ENCODE data around the gene TMPRSS9.
A peak's percentile ranks its signal among the peaks of the same experiment; 100 is the strongest.

Gene TMPRSS9

DNA sequence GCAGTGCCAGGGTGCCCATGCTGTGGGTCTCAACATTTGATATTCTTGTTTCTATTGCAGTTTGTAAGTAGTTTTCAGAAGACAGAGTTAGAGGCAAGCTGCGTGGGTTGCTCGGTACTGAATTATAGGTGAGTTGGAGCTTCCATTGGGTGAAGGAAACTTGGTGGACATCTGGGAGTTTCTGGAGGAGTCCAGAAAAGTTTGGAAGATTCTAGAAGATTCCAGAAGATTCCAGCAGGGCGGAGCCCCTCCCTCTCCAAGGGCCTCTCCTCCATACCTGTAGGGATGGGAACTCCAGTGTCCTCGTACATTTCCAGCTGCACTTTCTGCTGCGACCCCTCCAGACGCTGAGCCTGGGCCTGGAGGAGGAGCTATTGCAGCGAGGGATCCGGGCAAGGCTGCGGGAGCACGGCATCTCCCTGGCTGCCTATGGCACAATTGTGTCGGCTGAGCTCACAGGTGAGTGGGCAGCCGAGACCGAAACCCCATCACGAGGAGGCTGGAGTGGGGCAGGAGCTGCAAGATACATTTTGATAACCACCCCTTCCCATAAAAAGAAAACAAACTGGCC lies 38.8 kb downstream of the TMPRSS9 start:
- Histone ChIP-seq H3K9ac (ENCODE audit: low read depth, low read length, poor library complexity) (no peak overlapping the region), H2BK5ac (ENCODE audit: low read length) (no peak overlapping the region), H3K9me3 (replicated peaks in 1 of 2; ENCODE audit: control insufficient read depth in 2 of 2, insufficient read depth in 1 of 2, low read depth in 1 of 2, low read length in 2 of 2) (no peaks in the 10 kb centered on the region), H2BK120ac (ENCODE audit: low read depth, low read length) (no peak overlapping the region), H3K79me1 (ENCODE audit: low read depth, low read length) (no peaks in the 10 kb centered on the region), H4K8ac (ENCODE audit: low read depth, low read length) (no peak overlapping the region), H3K4ac (ENCODE audit: low read length) (no peak overlapping the region), H3K4me1 (ENCODE audit: control insufficient read depth in 2 of 2, insufficient read depth in 1 of 2, low read depth in 1 of 2, low read length in 2 of 2) (peaks cover 0 to 2% of the 10 kb centered on the region in 2 donors), H2BK12ac (ENCODE audit: low read length) (no peak overlapping the region), H3K27ac (replicated peaks; ENCODE audit: low read length) (no peak overlapping the region), H2AK5ac (ENCODE audit: low read depth, low read length) (no peak overlapping the region), H3K36me3 (replicated peaks in 1 of 2; ENCODE audit: control insufficient read depth in 2 of 2, insufficient read depth in 2 of 2, low read length in 2 of 2) (no peaks in the 10 kb centered on the region), H3K18ac (ENCODE audit: low read length) (peak overlapping the region; percentile 64), H2BK15ac (ENCODE audit: low read length) (no peak overlapping the region), H3K23ac (ENCODE audit: low read depth, low read length, poor library complexity) (no peak overlapping the region), H4K91ac (ENCODE audit: low read depth, low read length, poor library complexity) (no peak overlapping the region), H3K14ac (ENCODE audit: low read length) (no peak overlapping the region), H3K4me2 (ENCODE audit: insufficient read depth, low read length, poor library complexity, severe bottlenecking) (no peak overlapping the region), H3K4me3 (ENCODE audit: low read length in 2 of 2) (no peak overlapping the region), H3K27me3 (ENCODE audit: control insufficient read depth in 3 of 3, insufficient read depth in 3 of 3, low read depth in 1 of 3, low read length in 3 of 3) (no peaks in the 10 kb centered on the region), H2AFZ (ENCODE audit: low read length) (no peak overlapping the region)
- DNase-seq (ENCODE audit: low spot score): no peak
- WGBS, 2 donors (ENCODE audit: extremely low coverage in 2 of 2, insufficient read length in 2 of 2, insufficient replicate concordance in 1 of 2): no CpG with 5 or more reads among the region's 14 CpGs

DNA sequence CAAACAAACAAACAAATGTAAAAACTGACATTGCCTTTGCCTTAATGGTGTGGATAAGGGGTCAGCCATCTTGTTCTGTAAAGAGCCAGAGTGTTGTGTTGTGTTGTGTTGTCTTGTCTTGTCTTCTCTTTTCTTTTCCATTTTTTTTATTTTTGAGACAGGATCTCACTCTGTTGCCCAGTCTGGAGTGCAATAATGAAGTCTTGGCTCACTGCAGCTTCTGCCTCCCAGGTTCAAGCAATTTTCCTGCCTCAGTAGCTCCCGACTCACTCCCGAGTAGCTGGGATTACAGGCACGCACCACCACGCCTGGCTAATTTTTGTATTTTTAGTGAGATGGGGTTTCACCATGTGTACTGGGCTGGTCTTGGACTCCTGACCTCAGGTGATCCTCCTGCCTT lies 39.5 kb downstream of the TMPRSS9 start:
- H3K4me2 ChIP-seq (ENCODE audit: insufficient read depth, low read length, poor library complexity, severe bottlenecking): no peak overlapping the region
- WGBS, 2 donors (ENCODE audit: extremely low coverage in 2 of 2, insufficient read length in 2 of 2, insufficient replicate concordance in 1 of 2): no CpG with 5 or more reads among the region's 4 CpGs
- H2BK15ac ChIP-seq (ENCODE audit: low read length): no peak overlapping the region

DNA sequence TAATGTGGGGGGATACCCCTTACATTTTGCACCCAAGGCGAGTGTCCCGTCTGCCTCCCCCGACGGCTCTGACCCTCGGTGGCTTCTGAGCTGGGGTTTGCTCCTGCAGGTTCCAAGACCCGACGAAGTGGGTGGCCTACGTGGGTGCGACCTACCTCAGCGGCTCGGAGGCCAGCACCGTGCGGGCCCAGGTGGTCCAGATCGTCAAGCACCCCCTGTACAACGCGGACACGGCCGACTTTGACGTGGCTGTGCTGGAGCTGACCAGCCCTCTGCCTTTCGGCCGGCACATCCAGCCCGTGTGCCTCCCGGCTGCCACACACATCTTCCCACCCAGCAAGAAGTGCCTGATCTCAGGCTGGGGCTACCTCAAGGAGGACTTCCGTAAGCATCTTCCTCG lies 48.2 kb downstream of the TMPRSS9 start:
- H3K18ac ChIP-seq (ENCODE audit: low read length): peak overlapping the region; percentile 64
- H2BK15ac ChIP-seq (ENCODE audit: low read length): no peak overlapping the region
- peak overlapping the region; percentile 41 for H2BK12ac ChIP-seq (ENCODE audit: low read length)
- H3K4me2 ChIP-seq (ENCODE audit: insufficient read depth, low read length, poor library complexity, severe bottlenecking): no peak overlapping the region
- no peak overlapping the region for H4K8ac ChIP-seq (ENCODE audit: low read depth, low read length)
- no peak overlapping the region for H2BK120ac ChIP-seq (ENCODE audit: low read depth, low read length)
- peak overlapping the region; percentile 82 for H3K14ac ChIP-seq (ENCODE audit: low read length)
- no peaks in the 10 kb centered on the region for H3K4me1 ChIP-seq (ENCODE audit: control insufficient read depth in 2 of 2, insufficient read depth in 1 of 2, low read depth in 1 of 2, low read length in 2 of 2)
- DNase-seq (ENCODE audit: low spot score): no peak
- no peak overlapping the region for H2AFZ ChIP-seq (ENCODE audit: low read length)
- no peak overlapping the region for H3K4ac ChIP-seq (ENCODE audit: low read length)
- no peaks in the 10 kb centered on the region for H3K27me3 ChIP-seq (ENCODE audit: control insufficient read depth in 3 of 3, insufficient read depth in 3 of 3, low read depth in 1 of 3, low read length in 3 of 3)
- H3K36me3 ChIP-seq (replicated peaks in 1 of 2; ENCODE audit: control insufficient read depth in 2 of 2, insufficient read depth in 2 of 2, low read length in 2 of 2): no peaks in the 10 kb centered on the region
- H3K9me3 ChIP-seq (replicated peaks in 1 of 2; ENCODE audit: control insufficient read depth in 2 of 2, insufficient read depth in 1 of 2, low read depth in 1 of 2, low read length in 2 of 2): peaks cover 0 to 2% of the 10 kb centered on the region in 2 donors
- no peak overlapping the region for H3K27ac ChIP-seq (replicated peaks; ENCODE audit: low read length)
- H3K9ac ChIP-seq (ENCODE audit: low read depth, low read length, poor library complexity): no peak overlapping the region
- no peaks in the 10 kb centered on the region for H3K79me1 ChIP-seq (ENCODE audit: low read depth, low read length)
- no peak overlapping the region for H3K23ac ChIP-seq (ENCODE audit: low read depth, low read length, poor library complexity)
- H2BK5ac ChIP-seq (ENCODE audit: low read length): no peak overlapping the region
- no peak overlapping the region for H4K91ac ChIP-seq (ENCODE audit: low read depth, low read length, poor library complexity)
- no CpG with 5 or more reads among the region's 25 CpGs for WGBS, 2 donors (ENCODE audit: extremely low coverage in 2 of 2, insufficient read length in 2 of 2, insufficient replicate concordance in 1 of 2)
- no peak overlapping the region for H3K4me3 ChIP-seq (ENCODE audit: low read length in 2 of 2)
- H2AK5ac ChIP-seq (ENCODE audit: low read depth, low read length): peak overlapping the region; percentile 70

More for the DNA sequence above, 39.5 kb downstream of the TMPRSS9 start:
- Histone ChIP-seq H3K9ac (ENCODE audit: low read depth, low read length, poor library complexity) (no peak overlapping the region), H3K18ac (ENCODE audit: low read length) (no peak overlapping the region), H2BK5ac (ENCODE audit: low read length) (no peak overlapping the region), H3K14ac (ENCODE audit: low read length) (no peak overlapping the region), H2AK5ac (ENCODE audit: low read depth, low read length) (no peak overlapping the region), H3K9me3 (replicated peaks in 1 of 2; ENCODE audit: control insufficient read depth in 2 of 2, insufficient read depth in 1 of 2, low read depth in 1 of 2, low read length in 2 of 2) (no peaks in the 10 kb centered on the region), H4K8ac (ENCODE audit: low read depth, low read length) (no peak overlapping the region), H3K4me1 (ENCODE audit: control insufficient read depth in 2 of 2, insufficient read depth in 1 of 2, low read depth in 1 of 2, low read length in 2 of 2) (peaks cover 0 to 2% of the 10 kb centered on the region in 2 donors), H2BK120ac (ENCODE audit: low read depth, low read length) (no peak overlapping the region), H2BK12ac (ENCODE audit: low read length) (no peak overlapping the region), H4K91ac (ENCODE audit: low read depth, low read length, poor library complexity) (no peak overlapping the region), H3K23ac (ENCODE audit: low read depth, low read length, poor library complexity) (no peak overlapping the region), H3K27me3 (ENCODE audit: control insufficient read depth in 3 of 3, insufficient read depth in 3 of 3, low read depth in 1 of 3, low read length in 3 of 3) (no peaks in the 10 kb centered on the region), H3K79me1 (ENCODE audit: low read depth, low read length) (no peaks in the 10 kb centered on the region), H2AFZ (ENCODE audit: low read length) (no peak overlapping the region), H3K27ac (replicated peaks; ENCODE audit: low read length) (no peak overlapping the region), H3K4ac (ENCODE audit: low read length) (no peak overlapping the region), H3K36me3 (replicated peaks in 1 of 2; ENCODE audit: control insufficient read depth in 2 of 2, insufficient read depth in 2 of 2, low read length in 2 of 2) (no peaks in the 10 kb centered on the region), H3K4me3 (ENCODE audit: low read length in 2 of 2) (no peak overlapping the region)
- DNase-seq (ENCODE audit: low spot score): no peak

DNA sequence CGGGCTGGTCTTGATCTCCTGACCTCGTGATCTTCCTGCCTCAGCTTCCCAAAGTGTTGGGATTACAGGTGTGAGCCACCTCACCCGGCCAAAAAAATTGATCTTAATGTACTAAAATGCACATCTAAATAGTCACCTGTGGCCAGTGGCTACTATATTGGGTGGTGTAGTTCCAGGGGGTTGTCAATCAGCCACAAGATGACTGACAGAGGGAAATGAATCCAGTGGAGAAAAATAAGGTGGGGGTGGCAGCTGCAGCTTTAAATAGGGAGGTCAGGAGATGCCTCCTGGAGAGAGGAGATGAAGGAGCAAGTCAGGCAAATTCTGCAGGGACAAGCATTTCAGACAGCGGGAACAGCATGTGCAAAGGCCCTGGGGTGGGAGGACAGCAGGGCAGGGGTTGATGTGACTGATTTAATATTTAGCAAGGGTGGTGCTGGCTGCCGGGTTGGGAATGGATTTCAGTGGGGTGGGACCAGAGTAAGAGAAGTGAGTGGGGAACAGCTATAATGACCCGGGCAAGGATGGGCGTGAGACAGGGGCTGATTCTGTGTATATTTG lies 49.4 kb downstream of the TMPRSS9 start:
- no peak overlapping the region for H3K4me2 ChIP-seq (ENCODE audit: insufficient read depth, low read length, poor library complexity, severe bottlenecking)
- H3K79me1 ChIP-seq (ENCODE audit: low read depth, low read length): no peaks in the 10 kb centered on the region
- H3K4ac ChIP-seq (ENCODE audit: low read length): no peak overlapping the region
- H4K8ac ChIP-seq (ENCODE audit: low read depth, low read length): no peak overlapping the region
- H4K91ac ChIP-seq (ENCODE audit: low read depth, low read length, poor library complexity): no peak overlapping the region
- no peak for DNase-seq (ENCODE audit: low spot score)
- no peak overlapping the region for H3K9ac ChIP-seq (ENCODE audit: low read depth, low read length, poor library complexity)
- H2AK5ac ChIP-seq (ENCODE audit: low read depth, low read length): no peak overlapping the region
- peaks cover 0 to 2% of the 10 kb centered on the region in 2 donors for H3K9me3 ChIP-seq (replicated peaks in 1 of 2; ENCODE audit: control insufficient read depth in 2 of 2, insufficient read depth in 1 of 2, low read depth in 1 of 2, low read length in 2 of 2)
- no peaks in the 10 kb centered on the region for H3K27me3 ChIP-seq (ENCODE audit: control insufficient read depth in 3 of 3, insufficient read depth in 3 of 3, low read depth in 1 of 3, low read length in 3 of 3)
- WGBS, 2 donors (ENCODE audit: extremely low coverage in 2 of 2, insufficient read length in 2 of 2, insufficient replicate concordance in 1 of 2): no CpG with 5 or more reads among the region's 7 CpGs
- H2AFZ ChIP-seq (ENCODE audit: low read length): no peak overlapping the region
- no peak overlapping the region for H2BK12ac ChIP-seq (ENCODE audit: low read length)
- H3K18ac ChIP-seq (ENCODE audit: low read length): no peak overlapping the region
- H3K27ac ChIP-seq (replicated peaks; ENCODE audit: low read length): no peak overlapping the region
- H3K36me3 ChIP-seq (replicated peaks in 1 of 2; ENCODE audit: control insufficient read depth in 2 of 2, insufficient read depth in 2 of 2, low read length in 2 of 2): no peaks in the 10 kb centered on the region
- no peak overlapping the region for H3K23ac ChIP-seq (ENCODE audit: low read depth, low read length, poor library complexity)
- H2BK5ac ChIP-seq (ENCODE audit: low read length): no peak overlapping the region
- H2BK120ac ChIP-seq (ENCODE audit: low read depth, low read length): no peak overlapping the region
- H3K4me1 ChIP-seq (ENCODE audit: control insufficient read depth in 2 of 2, insufficient read depth in 1 of 2, low read depth in 1 of 2, low read length in 2 of 2): no peaks in the 10 kb centered on the region
- no peak overlapping the region for H2BK15ac ChIP-seq (ENCODE audit: low read length)
- no peak overlapping the region for H3K14ac ChIP-seq (ENCODE audit: low read length)
- H3K4me3 ChIP-seq (ENCODE audit: low read length in 2 of 2): peak overlapping the region in 1 of 2 donors; percentile 25
